ENCODE data around the gene EFHC2. TPM values are rescaled to one million over a fixed set of nuclear protein-coding genes. Genes with fewer than 3 reads are reported as not detected.

The EFHC2 gene
- total RNA-seq, 1 donor from 2014 or later = 0.17 TPM

- Histone ChIP-seq H3K27ac (no peak overlapping the region), H3K4me1 (no peaks in the 10 kb centered on the region), H3K9me3 (no peaks in the 10 kb centered on the region), H3K4me3 (no peak overlapping the region), H3K36me3 (no peaks in the 10 kb centered on the region), H3K27me3 (no peaks in the 10 kb centered on the region)
- ATAC-seq = no peak
- no peak for DNase-seq
- no peak for TF ChIP-seq CTCF (IDR thresholded peaks at IDR 0.05)
- intact Hi-C loops (cut with DNase I) = no loop called here
These were observed 176.4 kb downstream of the EFHC2 start for GRCh38 chrX:44167116-44167515.

DNA sequence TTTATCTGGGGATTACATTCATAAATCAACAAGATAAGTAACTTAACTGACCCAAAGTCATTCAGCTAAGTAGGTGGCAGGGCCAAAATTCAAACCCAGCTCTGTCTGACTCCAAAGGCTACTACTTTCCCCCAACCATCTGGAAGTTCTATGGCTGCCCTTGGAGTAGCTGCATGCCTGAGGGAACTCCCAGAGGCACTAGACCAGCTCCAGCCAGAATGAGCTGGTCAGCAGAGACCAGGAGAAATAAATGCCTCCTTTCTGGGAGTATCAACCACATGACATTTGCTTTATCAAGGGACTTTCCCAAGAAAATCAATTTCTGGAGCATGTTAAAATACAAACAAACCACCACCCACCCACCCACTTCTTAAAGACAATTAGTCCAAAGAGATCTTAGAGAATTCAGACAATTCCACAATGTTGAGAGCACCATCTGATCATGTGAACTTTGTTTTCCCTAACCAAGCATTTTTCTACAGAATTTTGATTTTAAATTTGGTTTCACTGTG is 180.5 kb downstream of the EFHC2 start:
- intact Hi-C loops (cut with DNase I) = no loop called here
- DNase-seq (no peak), ATAC-seq (no peak)
- TF ChIP-seq CTCF (IDR thresholded peaks at IDR 0.05) = no peak
- Histone ChIP-seq H3K27me3 (no peaks in the 10 kb centered on the region), H3K4me1 (no peaks in the 10 kb centered on the region), H3K4me3 (no peak overlapping the region), H3K9me3 (no peaks in the 10 kb centered on the region), H3K27ac (no peak overlapping the region), H3K36me3 (no peaks in the 10 kb centered on the region)

- Histone ChIP-seq H3K4me1 (no peaks in the 10 kb centered on the region), H3K27ac (no peak overlapping the region), H3K9me3 (no peaks in the 10 kb centered on the region), H3K36me3 (no peaks in the 10 kb centered on the region), H3K27me3 (no peaks in the 10 kb centered on the region), H3K4me3 (no peak overlapping the region)
- no peak for DNase-seq
- intact Hi-C loops (cut with DNase I) = no loop called here
- TF ChIP-seq CTCF (IDR thresholded peaks at IDR 0.05) = no peak
- no peak for ATAC-seq
These were observed 185.6 kb downstream of the EFHC2 start for GRCh38 chrX:44157858-44158257.

DNA sequence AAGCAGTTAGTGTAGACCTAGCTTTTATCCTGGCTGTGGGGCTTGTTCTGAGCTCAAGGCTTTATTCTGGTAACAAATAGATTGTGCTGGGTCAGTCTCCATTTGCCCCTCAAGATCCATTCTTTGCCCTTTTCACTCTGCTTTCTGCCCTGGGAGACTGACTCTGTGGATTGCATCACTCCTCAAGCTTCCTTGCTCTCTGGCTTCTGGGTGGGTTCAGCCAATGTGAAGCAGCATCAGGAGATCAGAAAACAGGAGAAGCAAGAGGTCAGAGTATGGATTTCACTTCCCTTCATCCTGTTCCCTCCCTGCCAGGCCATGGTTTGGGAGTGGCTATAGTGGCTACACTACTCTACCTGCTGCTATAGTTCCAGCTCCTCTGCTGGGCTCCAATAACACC is 186.2 kb downstream of the EFHC2 start:
- DNase-seq (no peak), ATAC-seq (no peak)
- Histone ChIP-seq H3K4me3 (no peak overlapping the region), H3K27me3 (no peaks in the 10 kb centered on the region), H3K9me3 (no peaks in the 10 kb centered on the region), H3K27ac (no peak overlapping the region), H3K36me3 (no peaks in the 10 kb centered on the region), H3K4me1 (no peaks in the 10 kb centered on the region)
- intact Hi-C loops (cut with DNase I) = no loop called here
- no peak for TF ChIP-seq CTCF (IDR thresholded peaks at IDR 0.05)

GRCh38 chrX:44156726-44157125 is 186.7 kb downstream of the EFHC2 start:
- no peak for DNase-seq

More at GRCh38 chrX:44156726-44157125, 186.7 kb downstream of the EFHC2 start:
- no peaks in the 10 kb centered on the region for H3K4me1 ChIP-seq
- TF ChIP-seq CTCF (IDR thresholded peaks at IDR 0.05) = no peak
- intact Hi-C loops (cut with DNase I) = no loop called here
- no peaks in the 10 kb centered on the region for H3K27me3 ChIP-seq
- H3K9me3 ChIP-seq = no peaks in the 10 kb centered on the region
- H3K36me3 ChIP-seq = no peaks in the 10 kb centered on the region
- H3K27ac ChIP-seq = no peak overlapping the region
- no peak for ATAC-seq
- H3K4me3 ChIP-seq = no peak overlapping the region

Measured in upper lobe of right lung (tissue), 1 donor.